Measurements from ENCODE around the gene MPPED2.

Gene MPPED2

GRCh38 chr11:30423886-30424285 lies 162.3 kb downstream of the MPPED2 start:
- DNase-seq (ENCODE audit: low read depth) = no peak
- no peak for TF ChIP-seq CTCF (IDR thresholded peaks at IDR 0.05; ENCODE audit: low read depth, low read length, missing control alignments)
- no peak overlapping the region for H3K4me3 ChIP-seq (ENCODE audit: low read depth, low read length)

- no peak for TF ChIP-seq CTCF (IDR thresholded peaks at IDR 0.05; ENCODE audit: low read depth, low read length, missing control alignments)
- DNase-seq (ENCODE audit: low read depth) = no peak
- no peak overlapping the region for H3K4me3 ChIP-seq (ENCODE audit: low read depth, low read length)
These were observed 162.9 kb downstream of the MPPED2 start for GRCh38 chr11:30423279-30423648.

- DNase-seq (ENCODE audit: low read depth) = no peak
- no peak for TF ChIP-seq CTCF (IDR thresholded peaks at IDR 0.05; ENCODE audit: low read depth, low read length, missing control alignments)
- no peak overlapping the region for H3K4me3 ChIP-seq (ENCODE audit: low read depth, low read length)
These were observed 163.5 kb downstream of the MPPED2 start for GRCh38 chr11:30422447-30423278.

GRCh38 chr11:30420233-30420787 lies 165.8 kb downstream of the MPPED2 start:
- no peak for DNase-seq (ENCODE audit: low read depth)
- no peak for TF ChIP-seq CTCF (IDR thresholded peaks at IDR 0.05; ENCODE audit: low read depth, low read length, missing control alignments)
- H3K4me3 ChIP-seq (ENCODE audit: low read depth, low read length) = no peak overlapping the region

- no peak overlapping the region for H3K4me3 ChIP-seq (ENCODE audit: low read depth, low read length)
- no peak for DNase-seq (ENCODE audit: low read depth)
- no peak for TF ChIP-seq CTCF (IDR thresholded peaks at IDR 0.05; ENCODE audit: low read depth, low read length, missing control alignments)
These were observed 171.3 kb downstream of the MPPED2 start for GRCh38 chr11:30414806-30415205.

- no peak overlapping the region for H3K4me3 ChIP-seq (ENCODE audit: low read depth, low read length)
- no peak for DNase-seq (ENCODE audit: low read depth)
- no peak for TF ChIP-seq CTCF (IDR thresholded peaks at IDR 0.05; ENCODE audit: low read depth, low read length, missing control alignments)
These were observed 171.9 kb downstream of the MPPED2 start for GRCh38 chr11:30414244-30414643.

- DNase-seq (ENCODE audit: low read depth) = no peak
- no peak for TF ChIP-seq CTCF (IDR thresholded peaks at IDR 0.05; ENCODE audit: low read depth, low read length, missing control alignments)
- no peak overlapping the region for H3K4me3 ChIP-seq (ENCODE audit: low read depth, low read length)
These were observed 173.6 kb downstream of the MPPED2 start for GRCh38 chr11:30412509-30412908.
